Calu3 (cell line): ENCODE measurements around the gene NRN1L. TPM values are rescaled to one million over a fixed set of nuclear protein-coding genes. Genes with fewer than 3 reads are reported as not detected.

Source experiments
- BruUV-seq: library from RNA; stranded (reverse); fragments of 400-500 nt; replicated peaks from 2 replicates; lab custom pipeline; 2021; lab: Mats Ljungman, UMichigan
- CTCF ChIA-PET: fragments of 300-600 bp; sonication (Branson Sonifier 250); formaldehyde crosslinking; loops from one replicate; lab custom pipeline; 2022; ENCODE audit warnings: antibody characterized with exemption; lab: Charles Lee
- DNase-seq: peaks from one replicate; pipeline ENCODE4 v3.0.0; 2022
- H3K27ac Mint-ChIP-seq: one replicate; pipeline ENCODE4 v1.8.0; 2022; ENCODE audit warnings: mixed read lengths; ENCODE audit not compliant: unreplicated experiment
- H3K27me3 Mint-ChIP-seq: one replicate; pipeline ENCODE4 v1.8.0; 2022; ENCODE audit warnings: mixed read lengths; ENCODE audit not compliant: unreplicated experiment
- H3K36me3 Mint-ChIP-seq: one replicate; pipeline ENCODE4 v1.8.0; 2022; ENCODE audit warnings: mild to moderate bottlenecking, moderate library complexity, mixed read lengths; ENCODE audit not compliant: insufficient read depth, unreplicated experiment
- H3K4me1 Mint-ChIP-seq: one replicate; pipeline ENCODE4 v1.8.0; 2022; ENCODE audit warnings: mild to moderate bottlenecking, low read depth, mixed read lengths; ENCODE audit not compliant: unreplicated experiment
- H3K4me3 Mint-ChIP-seq: one replicate; pipeline ENCODE4 v1.8.0; 2022; ENCODE audit warnings: mild to moderate bottlenecking, low read depth, moderate library complexity, mixed read lengths; ENCODE audit not compliant: unreplicated experiment
- H3K9me3 Mint-ChIP-seq: one replicate; pipeline ENCODE4 v1.8.0; 2022; ENCODE audit warnings: low read depth, mixed read lengths; ENCODE audit not compliant: unreplicated experiment
- intact Hi-C: fragments of 100-400 bp; cut with micrococcal nuclease; formaldehyde crosslinking; loops from one replicate; pipeline ENCODE4 v1.10.0; 2022; ENCODE audit not compliant: unreplicated experiment
- total RNA-seq: library from RNA; stranded (reverse); gene quantifications from 2 replicates; pipeline ENCODE4 v1.2.3, GENCODE V29; 2022
- TF ChIP-seq, protein P1 (sequence below): fragments of 200-600 bp; IDR thresholded peaks from one replicate; pipeline ENCODE4 v1.8.0; 2022; ENCODE audit warnings: antibody characterized with exemption; ENCODE audit not compliant: unreplicated experiment

Gene NRN1L
- total RNA-seq, 1 experiment from 2014 or later, result not detected

DNA sequence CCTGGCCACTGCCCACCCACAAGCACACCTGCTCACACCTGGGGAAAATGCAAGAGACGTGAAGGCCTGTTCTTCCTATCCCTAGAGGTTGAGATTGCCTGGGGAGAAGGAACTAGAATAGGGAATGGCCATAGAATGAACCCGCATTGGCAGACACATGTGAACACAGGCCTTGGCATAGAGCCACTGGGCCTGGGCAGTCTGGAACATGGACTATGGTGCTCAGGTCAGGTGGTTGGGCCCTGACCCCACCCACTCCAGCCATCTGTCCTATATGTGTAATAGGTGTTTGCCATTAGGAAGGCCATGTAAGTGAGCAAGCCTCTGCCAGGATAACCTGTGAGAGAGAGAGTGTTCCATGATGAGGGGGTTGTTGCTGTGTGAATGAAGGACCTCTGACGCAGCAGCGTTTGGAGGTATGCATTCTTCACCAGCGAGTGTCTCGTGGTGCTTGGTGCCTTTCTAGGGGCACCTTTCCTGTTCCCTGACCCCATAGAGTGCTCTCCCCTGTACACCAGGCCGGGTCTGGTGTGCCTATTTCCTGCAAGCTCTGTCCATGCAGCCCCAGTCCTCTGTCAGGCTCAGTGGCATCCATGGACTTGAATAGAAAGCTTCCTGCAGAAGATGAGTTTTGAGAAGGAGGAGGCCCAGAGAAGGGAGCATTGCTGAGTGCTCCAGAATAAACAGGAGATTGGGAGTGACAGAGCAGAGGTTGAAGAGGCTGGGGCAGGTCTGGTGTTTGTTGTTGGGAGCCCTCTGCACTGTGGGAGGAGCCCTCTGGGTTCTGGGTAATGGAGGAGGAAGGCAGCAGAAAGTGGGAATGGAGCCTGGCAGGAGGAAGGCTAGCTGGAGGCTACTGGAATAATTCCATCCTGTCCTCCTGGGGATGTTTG is 31.4 kb downstream of the NRN1L start:
- Mint-ChIP-seq H3K9me3 (no peaks in the 10 kb centered on the region), H3K4me1 (peaks cover 8% of the 10 kb centered on the region), H3K27me3 (no peaks in the 10 kb centered on the region), H3K27ac (no peak overlapping the region), H3K4me3 (no peak overlapping the region), H3K36me3 (peaks cover 38% of the 10 kb centered on the region)
- CTCF ChIA-PET, result interaction anchor here (0.7 kb wide), 1 partner anchor 53 kb away, joined by 3 read pairs; no protein-coding TSS in a partner anchor
- TF ChIP-seq, protein P1, sequence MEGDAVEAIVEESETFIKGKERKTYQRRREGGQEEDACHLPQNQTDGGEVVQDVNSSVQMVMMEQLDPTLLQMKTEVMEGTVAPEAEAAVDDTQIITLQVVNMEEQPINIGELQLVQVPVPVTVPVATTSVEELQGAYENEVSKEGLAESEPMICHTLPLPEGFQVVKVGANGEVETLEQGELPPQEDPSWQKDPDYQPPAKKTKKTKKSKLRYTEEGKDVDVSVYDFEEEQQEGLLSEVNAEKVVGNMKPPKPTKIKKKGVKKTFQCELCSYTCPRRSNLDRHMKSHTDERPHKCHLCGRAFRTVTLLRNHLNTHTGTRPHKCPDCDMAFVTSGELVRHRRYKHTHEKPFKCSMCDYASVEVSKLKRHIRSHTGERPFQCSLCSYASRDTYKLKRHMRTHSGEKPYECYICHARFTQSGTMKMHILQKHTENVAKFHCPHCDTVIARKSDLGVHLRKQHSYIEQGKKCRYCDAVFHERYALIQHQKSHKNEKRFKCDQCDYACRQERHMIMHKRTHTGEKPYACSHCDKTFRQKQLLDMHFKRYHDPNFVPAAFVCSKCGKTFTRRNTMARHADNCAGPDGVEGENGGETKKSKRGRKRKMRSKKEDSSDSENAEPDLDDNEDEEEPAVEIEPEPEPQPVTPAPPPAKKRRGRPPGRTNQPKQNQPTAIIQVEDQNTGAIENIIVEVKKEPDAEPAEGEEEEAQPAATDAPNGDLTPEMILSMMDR, result no peak
- BruUV-seq, result no TSS peak
- DNase-seq, result no peak
- intact Hi-C loops, result no loop called here

DNA sequence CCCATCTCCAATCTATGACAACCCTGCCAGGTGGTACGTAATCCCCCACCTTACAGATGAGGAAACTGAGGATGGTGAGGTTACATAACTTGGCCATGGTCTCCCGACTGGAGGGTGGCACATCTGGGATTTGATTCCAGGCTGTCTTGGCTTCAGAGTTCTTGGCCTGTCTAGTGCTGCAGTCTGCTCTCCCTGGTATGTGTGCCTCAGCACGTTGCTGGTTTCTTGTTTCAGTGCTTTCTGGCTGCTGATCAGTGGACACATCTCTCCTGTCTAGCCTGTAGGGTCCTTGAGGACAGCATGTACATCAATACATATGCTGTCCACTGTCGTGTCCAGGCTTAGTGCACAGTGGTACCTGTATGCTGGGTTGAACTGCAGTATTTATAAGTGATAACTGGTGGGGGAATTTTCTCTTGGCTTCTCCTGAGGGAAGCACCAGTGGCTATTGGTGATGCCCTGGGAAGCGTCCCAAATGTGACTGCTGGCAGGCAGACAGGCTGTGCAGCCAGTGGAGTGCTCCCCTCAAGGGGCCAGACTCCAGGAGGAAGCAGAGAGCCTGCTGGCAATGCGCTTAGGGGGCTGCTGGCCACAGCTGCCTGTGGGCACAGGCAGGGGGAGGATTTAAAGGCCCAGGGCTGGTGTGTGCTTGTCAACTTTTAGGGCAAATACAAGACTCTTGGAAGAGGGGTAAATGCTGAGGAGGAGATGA is 32.6 kb downstream of the NRN1L start:
- BruUV-seq, result no TSS peak
- H3K9me3 Mint-ChIP-seq, result no peaks in the 10 kb centered on the region
- DNase-seq, result no peak
- H3K4me3 Mint-ChIP-seq, result no peak overlapping the region
- CTCF ChIA-PET, result no interaction called here
- no peak overlapping the region for H3K27ac Mint-ChIP-seq
- intact Hi-C loops, result no loop called here
- H3K36me3 Mint-ChIP-seq, result peaks cover 27% of the 10 kb centered on the region
- no peaks in the 10 kb centered on the region for H3K27me3 Mint-ChIP-seq
- H3K4me1 Mint-ChIP-seq, result peaks cover 8% of the 10 kb centered on the region
- TF ChIP-seq, protein P1, result no peak

DNA sequence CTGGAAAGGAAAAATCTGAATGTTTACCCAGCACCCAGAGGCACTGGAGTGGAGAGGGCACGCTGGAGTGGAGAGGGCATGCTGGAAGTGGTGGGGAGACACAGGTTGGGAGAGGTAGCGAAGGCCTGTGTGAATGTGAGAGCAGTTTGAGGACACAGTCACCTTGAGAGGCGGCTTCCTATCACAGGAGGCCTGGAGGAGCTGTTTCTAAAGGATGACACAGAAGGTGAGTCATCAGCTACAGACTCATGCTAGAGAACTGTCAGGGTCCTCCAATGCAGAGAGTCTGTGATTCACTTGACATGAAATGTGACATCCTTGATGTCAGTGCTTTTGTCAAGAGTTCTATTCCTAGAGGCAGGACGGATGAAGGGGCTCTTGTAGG is 33.2 kb downstream of the NRN1L start:
- Mint-ChIP-seq H3K27me3 (no peaks in the 10 kb centered on the region), H3K4me1 (peaks cover 8% of the 10 kb centered on the region), H3K27ac (no peak overlapping the region), H3K36me3 (peaks cover 27% of the 10 kb centered on the region), H3K4me3 (no peak overlapping the region), H3K9me3 (no peaks in the 10 kb centered on the region)
- intact Hi-C loops, result no loop called here
- no TSS peak for BruUV-seq
- TF ChIP-seq, protein P1, result no peak
- CTCF ChIA-PET, result no interaction called here
- DNase-seq, result no peak

DNA sequence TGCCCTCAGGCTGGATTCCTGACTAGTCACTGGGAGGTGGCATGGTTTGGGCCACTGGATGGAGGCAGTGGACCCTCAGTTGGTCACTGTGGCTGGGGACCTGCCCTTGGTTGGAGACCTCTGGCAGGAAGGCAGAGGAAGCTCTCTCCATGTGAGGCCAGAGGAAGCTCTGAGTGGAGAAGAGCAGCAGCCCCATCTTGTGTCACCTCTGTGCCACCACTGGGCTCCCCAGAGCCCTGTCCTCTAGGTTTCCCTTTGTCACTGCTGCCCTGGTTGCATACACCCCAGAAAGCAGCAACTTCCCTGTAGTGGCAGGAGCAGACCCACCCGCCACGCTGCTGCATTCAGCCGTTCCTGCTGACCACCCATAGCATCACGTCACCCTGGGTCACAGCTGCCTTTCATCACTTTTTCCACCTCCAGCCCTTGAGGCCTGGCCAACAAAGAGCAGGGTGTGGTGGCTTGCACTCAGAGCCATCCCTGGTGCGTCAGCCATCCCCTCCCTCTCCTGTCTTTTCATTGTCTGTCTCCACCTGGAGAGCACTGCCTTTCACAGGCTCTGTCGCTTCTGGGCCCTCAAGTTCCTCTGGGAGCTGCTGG is 35.0 kb downstream of the NRN1L start:
- H3K9me3 Mint-ChIP-seq, result no peaks in the 10 kb centered on the region
- H3K4me1 Mint-ChIP-seq, result peaks cover 8% of the 10 kb centered on the region
- no peak for DNase-seq
- CTCF ChIA-PET, result interaction anchor here (1.4 kb wide), 1 partner anchor 16 kb away, joined by 3 read pairs; no protein-coding TSS in a partner anchor
- TF ChIP-seq, protein P1, result no peak
- BruUV-seq, result no TSS peak
- peaks cover 19% of the 10 kb centered on the region for H3K36me3 Mint-ChIP-seq
- H3K4me3 Mint-ChIP-seq, result no peak overlapping the region
- intact Hi-C loops, result no loop called here
- no peaks in the 10 kb centered on the region for H3K27me3 Mint-ChIP-seq
- no peak overlapping the region for H3K27ac Mint-ChIP-seq
